ENCODE measurements around the gene ASB6. TPM values are rescaled to one million over a fixed set of nuclear protein-coding genes. Genes with fewer than 3 reads are reported as not detected.
"Not testable (repeated sequence)": the region's sequence is repeated elsewhere in the genome, so short reads cannot be mapped to it uniquely, and the experiment has no call there.

The ASB6 gene
- total RNA-seq, 1 donor from 2014 or later = 17.9 TPM

- no peak for DNase-seq
Observed at GRCh38 chr9:129640871-129641749, 841 bp downstream of the ASB6 start.

- DNase-seq = peak; percentile 55
Observed at GRCh38 chr9:129640086-129640870, 1.7 kb downstream of the ASB6 start.

GRCh38 chr9:129639756-129640085 is 2.2 kb downstream of the ASB6 start:
- no peak for DNase-seq

- DNase-seq = no peak
Observed at GRCh38 chr9:129639034-129639630, 2.8 kb downstream of the ASB6 start.

- DNase-seq = no peak
Observed at GRCh38 chr9:129637673-129638439, 4.1 kb downstream of the ASB6 start.

- no peak for DNase-seq
Observed at GRCh38 chr9:129637102-129637501, 4.8 kb downstream of the ASB6 start.

- DNase-seq = not testable (repeated sequence)
Observed at GRCh38 chr9:129636343-129636742, 5.6 kb downstream of the ASB6 start.

GRCh38 chr9:129635099-129636065 is 6.6 kb downstream of the ASB6 start:
- no peak for DNase-seq

GRCh38 chr9:129633848-129634247 is 8.1 kb downstream of the ASB6 start:
- no peak for DNase-seq

GRCh38 chr9:129633207-129633606 is 8.7 kb downstream of the ASB6 start:
- DNase-seq = no peak

GRCh38 chr9:129632460-129632859 is 9.5 kb downstream of the ASB6 start:
- DNase-seq = no peak

GRCh38 chr9:129631674-129632129 is 10.2 kb downstream of the ASB6 start:
- DNase-seq = no peak

GRCh38 chr9:129630967-129631673 is 10.8 kb downstream of the ASB6 start:
- no peak for DNase-seq

GRCh38 chr9:129629251-129629820 is 12.6 kb downstream of the ASB6 start:
- DNase-seq = no peak

GRCh38 chr9:129628709-129629108 is 13.2 kb downstream of the ASB6 start:
- no peak for DNase-seq

- DNase-seq = no peak
Observed at GRCh38 chr9:129627556-129628440, 14.2 kb downstream of the ASB6 start.

- peak; percentile 42 for DNase-seq
Observed at GRCh38 chr9:129626625-129627284, 15.2 kb downstream of the ASB6 start.

GRCh38 chr9:129626079-129626624 is 15.8 kb downstream of the ASB6 start, which contains the start of gene NTMT1:
TSS of gene NTMT1 (plus strand) at chr9:129626163. CDS start at chr9:129632704, 6,541 bp downstream.
- DNase-seq = peak; percentile 89
